HG02588 (cell line): ENCODE results near the gene MRPS7.

ENCODE experiments used
- ATAC-seq: cut with Tn5 transposase; IDR thresholded peaks from one replicate; pipeline ENCODE4 v1.9.1; 2021; ENCODE audit warnings: mild to moderate bottlenecking, moderate library complexity; ENCODE audit not compliant: unreplicated experiment

MRPS7 gene

DNA sequence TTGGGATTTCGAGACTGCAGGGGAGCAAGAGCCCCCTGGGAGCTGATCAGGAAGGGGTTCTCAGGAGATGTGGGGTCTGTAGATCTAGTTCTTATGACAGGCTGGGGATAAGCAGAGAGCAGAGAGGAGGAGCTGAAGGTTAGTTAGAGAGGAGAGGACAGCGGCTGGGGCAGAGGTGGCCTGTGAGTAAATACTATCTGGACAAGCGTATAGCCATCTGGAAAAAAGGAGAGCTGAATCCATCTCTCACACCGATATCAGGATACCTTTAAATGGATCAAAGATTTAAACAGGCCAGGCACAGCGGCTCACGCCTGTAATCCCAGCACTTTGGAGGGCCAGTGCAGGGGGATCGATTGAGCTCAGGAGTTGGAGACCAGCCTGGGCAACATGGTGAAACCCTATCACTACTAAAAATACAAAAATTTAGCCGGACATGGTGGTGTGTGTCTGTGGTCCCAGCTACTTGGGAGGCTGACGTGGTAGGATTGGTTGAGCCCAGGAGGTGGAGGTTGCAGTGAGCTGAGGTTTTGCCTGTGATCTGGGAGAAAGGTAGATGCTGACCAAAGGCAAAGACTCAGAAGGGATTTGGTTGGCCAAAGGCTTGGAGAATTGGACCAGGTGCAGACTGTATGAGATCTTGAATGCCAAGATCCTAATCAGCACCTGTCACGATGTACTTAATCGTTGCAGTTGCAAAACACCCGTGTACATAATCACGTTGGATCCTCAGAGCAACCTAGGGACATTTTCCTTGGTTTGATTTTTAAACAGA is 46.5 kb downstream of the MRPS7 start:
- no peak for ATAC-seq

DNA sequence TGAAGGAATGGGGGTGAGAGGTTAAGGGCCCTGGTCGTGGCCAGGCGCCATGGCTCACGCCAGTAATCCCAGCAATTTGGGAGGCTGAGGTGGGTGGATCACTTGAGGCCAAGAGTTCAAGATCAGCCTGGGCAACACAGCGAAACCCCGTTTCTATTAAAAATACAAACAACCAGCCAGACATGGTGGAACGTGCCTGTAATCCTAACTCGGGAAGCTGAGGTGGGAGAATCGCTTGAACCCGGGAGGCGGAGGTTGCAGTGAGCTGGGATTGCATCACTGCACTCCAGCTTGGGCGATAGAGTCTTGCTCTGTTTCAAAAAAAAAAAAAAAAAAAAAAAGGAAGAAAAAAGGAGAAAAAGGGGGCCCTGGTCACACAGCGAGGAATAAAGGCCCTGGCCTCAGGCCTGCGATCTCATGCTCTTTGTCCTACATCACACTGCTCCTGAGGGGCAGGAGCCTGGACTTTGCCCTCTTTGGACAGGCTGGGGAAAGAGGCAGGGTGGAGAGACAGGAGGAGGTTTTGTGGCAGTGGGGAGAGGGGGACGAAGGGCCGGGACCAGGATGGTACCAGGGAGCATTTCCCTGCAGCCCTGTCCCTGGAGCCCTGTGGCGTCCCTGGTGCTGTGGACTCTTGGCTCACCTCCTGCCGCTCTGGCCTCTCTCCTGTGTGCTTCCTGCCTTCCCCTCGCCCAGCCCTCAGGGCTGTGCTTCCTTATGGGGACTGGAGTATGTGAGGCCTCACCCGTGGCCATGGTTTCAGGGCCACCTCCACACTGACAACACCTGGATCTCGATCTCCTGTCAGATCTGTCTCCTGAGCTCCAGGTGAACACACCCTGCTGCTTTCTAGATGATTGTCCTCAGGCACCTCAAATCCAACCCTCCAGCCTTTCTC is 47.3 kb downstream of the MRPS7 start:
- no peak for ATAC-seq

DNA sequence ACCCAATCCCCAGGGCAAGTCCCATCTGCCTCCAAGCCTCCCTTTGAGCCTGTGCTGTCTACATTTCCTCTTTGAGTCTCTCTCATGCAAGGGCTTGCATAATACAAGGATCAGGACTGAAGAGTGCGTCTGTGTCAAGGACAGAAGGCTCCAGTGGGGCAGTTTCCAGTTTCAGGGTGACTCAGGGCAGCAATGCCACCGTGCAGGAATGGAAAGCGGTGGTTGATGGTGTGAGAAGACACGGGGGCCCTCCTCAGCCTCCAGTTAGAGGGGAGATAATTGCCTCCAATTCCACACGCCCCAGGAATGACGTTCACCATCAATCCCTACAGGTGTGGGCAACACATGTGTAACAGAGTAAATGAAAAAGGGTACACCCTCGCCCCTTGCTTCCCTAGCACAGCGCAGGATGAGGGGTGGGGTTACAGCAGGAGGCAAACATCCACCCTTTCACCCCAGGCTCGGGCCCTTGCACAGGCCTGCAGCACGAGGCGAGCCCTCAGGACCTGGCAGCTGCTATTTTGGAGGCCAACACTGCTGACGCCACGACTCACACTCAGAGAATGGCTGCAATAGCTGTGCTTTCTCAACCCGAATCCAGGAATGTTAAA is 52.4 kb downstream of the MRPS7 start:
- peak; percentile 54 for ATAC-seq

DNA sequence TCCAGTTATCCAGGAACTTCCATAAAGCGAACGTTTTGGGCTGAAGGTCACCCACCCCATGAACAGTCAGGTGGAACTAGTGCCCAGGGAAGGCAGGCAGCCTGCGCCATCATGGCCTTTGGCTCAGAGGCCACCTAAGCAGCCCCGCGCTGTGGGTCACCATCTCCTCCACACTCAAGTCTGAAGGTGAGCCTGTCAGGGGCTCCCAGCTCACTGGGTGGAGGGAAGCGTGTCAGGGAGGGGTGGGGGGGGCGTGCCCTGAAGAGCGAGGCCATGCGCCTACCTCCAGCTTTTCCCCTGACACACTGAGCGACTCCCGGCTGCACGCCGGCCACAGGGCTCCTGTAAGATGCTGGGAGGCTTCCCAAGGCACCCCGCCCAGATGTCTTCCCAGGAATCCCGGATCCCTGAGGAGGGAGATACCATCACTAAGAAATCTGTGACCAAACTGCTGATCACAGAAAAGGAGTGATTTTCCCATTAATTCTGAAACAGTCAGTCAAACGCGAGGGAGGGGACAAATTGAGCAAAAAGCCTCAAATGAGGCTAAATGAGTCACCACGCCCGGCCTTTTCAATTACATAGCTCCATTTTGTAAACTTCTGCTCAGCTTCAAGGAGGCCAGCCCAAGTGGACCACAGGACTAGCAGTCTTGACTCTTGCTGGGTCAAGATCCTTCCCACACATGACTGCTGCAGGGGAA is 54.0 kb downstream of the MRPS7 start:
- no peak for ATAC-seq
